Liver (tissue), 3 donors: ENCODE data around the gene DCAF15.

Source experiments
- ATF3 ChIP-seq: IDR thresholded peaks from 2 replicates; pipeline ENCODE4 v1.6.1; 2016; ENCODE audit warnings: antibody characterized with exemption
- CTCF ChIP-seq: fragments of 150-350 bp; IDR thresholded peaks from 2 replicates; pipeline ENCODE4 v1.5.1; 2017; ENCODE audit warnings: improper control_type of control experiment, low read depth, low read length; ENCODE audit not compliant: missing input control
- EGR1 ChIP-seq, 2 donors: IDR thresholded peaks; 2 replicates each; pipeline ENCODE4 v1.6.1; 2016 to 2018; ENCODE audit warnings: antibody characterized with exemption in 2 of 2, low read depth in 2 of 2
- FOXA1 ChIP-seq: IDR thresholded peaks from 2 replicates; pipeline ENCODE4 v1.6.1; 2016; ENCODE audit warnings: antibody characterized with exemption
- HNF4G ChIP-seq: IDR thresholded peaks from 2 replicates; pipeline ENCODE4 v1.6.1; 2016; ENCODE audit warnings: antibody characterized with exemption
- MAX ChIP-seq: IDR thresholded peaks from 2 replicates; pipeline ENCODE4 v1.6.1; 2016; ENCODE audit warnings: antibody characterized with exemption
- NR2F2 ChIP-seq: IDR thresholded peaks from 2 replicates; pipeline ENCODE4 v1.6.1; 2016; ENCODE audit warnings: antibody characterized with exemption
- REST ChIP-seq: IDR thresholded peaks from 2 replicates; pipeline ENCODE4 v1.6.1; 2016; ENCODE audit warnings: antibody characterized with exemption, mild to moderate bottlenecking
- SP1 ChIP-seq: IDR thresholded peaks from 2 replicates; pipeline ENCODE4 v1.6.1; 2018; ENCODE audit warnings: antibody characterized with exemption, mild to moderate bottlenecking
- TAF1 ChIP-seq: conservative IDR thresholded peaks from 2 replicates; pipeline ENCODE4 v1.6.1; 2016; ENCODE audit warnings: antibody characterized with exemption, mild to moderate bottlenecking
- YY1 ChIP-seq: IDR thresholded peaks from 2 replicates; pipeline ENCODE4 v1.6.1; 2016; ENCODE audit warnings: antibody characterized with exemption, mild to moderate bottlenecking
- ZBTB33 ChIP-seq: IDR thresholded peaks from 2 replicates; pipeline ENCODE4 v1.6.1; 2016; ENCODE audit warnings: antibody characterized with exemption
- donor health status: healthy.
- donor health status: healthy.

GRCh38 chr19:13906910-13907309 is 45.4 kb upstream of the DCAF15 start:
- no peak for TF ChIP-seq CTCF
- no peak for TF ChIP-seq SP1
- TF ChIP-seq EGR1 (IDR thresholded peaks at IDR 0.05; ENCODE audit: low read depth in 2 of 2): no peak
- no peak for TF ChIP-seq MAX
- TF ChIP-seq REST: no peak
- TF ChIP-seq FOXA1: no peak
- no peak for TF ChIP-seq ATF3
- TF ChIP-seq TAF1: no peak
- TF ChIP-seq NR2F2: no peak
- TF ChIP-seq YY1: no peak
- TF ChIP-seq ZBTB33: no peak
- no peak for TF ChIP-seq HNF4G
